Fibroblast of lung (primary cell): ENCODE measurements around the gene TBL1XR1.

Experiments
- EZH2 ChIP-seq: IDR thresholded peaks from 2 replicates; pipeline ENCODE4 v1.5.1; 2012; ENCODE audit warnings: low read length, control low read depth, mild to moderate bottlenecking; ENCODE audit errors: missing control alignments
- TF ChIP-seq, protein P1 (sequence below), 2 donors: IDR thresholded peaks in 1 of 2; conservative IDR thresholded peaks in 1 of 2; 1 replicate in 1 of 2; 2 replicates in 1 of 2; pipeline ENCODE4 v1.5.1; 2011 to 2012; ENCODE audit warnings: low read length in 2 of 2, control low read depth in 1 of 2, inconsistent platforms in 1 of 2, low read depth in 1 of 2, mild to moderate bottlenecking in 1 of 2

GRCh38 chr3:177196008-177196455 lies 1.2 kb downstream of the TBL1XR1 start:
- TF ChIP-seq, protein P1, sequence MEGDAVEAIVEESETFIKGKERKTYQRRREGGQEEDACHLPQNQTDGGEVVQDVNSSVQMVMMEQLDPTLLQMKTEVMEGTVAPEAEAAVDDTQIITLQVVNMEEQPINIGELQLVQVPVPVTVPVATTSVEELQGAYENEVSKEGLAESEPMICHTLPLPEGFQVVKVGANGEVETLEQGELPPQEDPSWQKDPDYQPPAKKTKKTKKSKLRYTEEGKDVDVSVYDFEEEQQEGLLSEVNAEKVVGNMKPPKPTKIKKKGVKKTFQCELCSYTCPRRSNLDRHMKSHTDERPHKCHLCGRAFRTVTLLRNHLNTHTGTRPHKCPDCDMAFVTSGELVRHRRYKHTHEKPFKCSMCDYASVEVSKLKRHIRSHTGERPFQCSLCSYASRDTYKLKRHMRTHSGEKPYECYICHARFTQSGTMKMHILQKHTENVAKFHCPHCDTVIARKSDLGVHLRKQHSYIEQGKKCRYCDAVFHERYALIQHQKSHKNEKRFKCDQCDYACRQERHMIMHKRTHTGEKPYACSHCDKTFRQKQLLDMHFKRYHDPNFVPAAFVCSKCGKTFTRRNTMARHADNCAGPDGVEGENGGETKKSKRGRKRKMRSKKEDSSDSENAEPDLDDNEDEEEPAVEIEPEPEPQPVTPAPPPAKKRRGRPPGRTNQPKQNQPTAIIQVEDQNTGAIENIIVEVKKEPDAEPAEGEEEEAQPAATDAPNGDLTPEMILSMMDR (conservative IDR thresholded peaks at IDR 0.05 in 1 of 2, IDR thresholded peaks at IDR 0.05 in 1 of 2; ENCODE audit: low read depth in 1 of 2, low read length in 2 of 2): no peak
- no peak for TF ChIP-seq EZH2
